SKM-1 (cell line): ENCODE results near the gene ADAMTS14.

Experiments
- DNase-seq: peaks from one replicate; lab custom pipeline; 2025; ENCODE audit not compliant: unreplicated experiment; lab: John Stamatoyannopoulos, UW

The ADAMTS14 gene

GRCh38 chr10:70782086-70782745, 109.9 kb downstream of the ADAMTS14 start:
- DNase-seq = no peak

GRCh38 chr10:70782746-70783680, 110.7 kb downstream of the ADAMTS14 start:
- DNase-seq = peak; percentile 54

- DNase-seq = no peak
Observed at GRCh38 chr10:70784016-70784415, 111.7 kb downstream of the ADAMTS14 start.

- DNase-seq = no peak
Observed at GRCh38 chr10:70784471-70784870, 112.2 kb downstream of the ADAMTS14 start.

- no peak for DNase-seq
Observed at GRCh38 chr10:70785190-70785589, 112.9 kb downstream of the ADAMTS14 start, which contains the start of gene TBATA. TBATA (minus strand) TSS chr10:70785377; CDS start chr10:70783379, 1,998 bp downstream.

GRCh38 chr10:70786799-70787415, 114.6 kb downstream of the ADAMTS14 start:
- DNase-seq = no peak

- no peak for DNase-seq
Observed at GRCh38 chr10:70791386-70792039, 119.2 kb downstream of the ADAMTS14 start.

GRCh38 chr10:70795613-70796012, 123.3 kb downstream of the ADAMTS14 start:
- no peak for DNase-seq

- DNase-seq = no peak
Observed at GRCh38 chr10:70797840-70798239, 125.5 kb downstream of the ADAMTS14 start.

GRCh38 chr10:70799124-70799523, 126.8 kb downstream of the ADAMTS14 start:
- no peak for DNase-seq

GRCh38 chr10:70801854-70802253, 129.5 kb downstream of the ADAMTS14 start:
- DNase-seq = no peak

GRCh38 chr10:70803775-70804420, 131.6 kb downstream of the ADAMTS14 start:
- DNase-seq = no peak

GRCh38 chr10:70804421-70804808, 132.1 kb downstream of the ADAMTS14 start:
- no peak for DNase-seq

- DNase-seq = no peak
Observed at GRCh38 chr10:70805619-70806215, 133.4 kb downstream of the ADAMTS14 start.

GRCh38 chr10:70806841-70807240, 134.5 kb downstream of the ADAMTS14 start:
- DNase-seq = no peak

- no peak for DNase-seq
Observed at GRCh38 chr10:70807556-70807955, 135.2 kb downstream of the ADAMTS14 start.

GRCh38 chr10:70809011-70809611, 136.8 kb downstream of the ADAMTS14 start:
- no peak for DNase-seq

GRCh38 chr10:70809726-70810125, 137.4 kb downstream of the ADAMTS14 start:
- DNase-seq = no peak

GRCh38 chr10:70810967-70811366, 138.7 kb downstream of the ADAMTS14 start:
- DNase-seq = no peak

GRCh38 chr10:70811881-70812280, 139.6 kb downstream of the ADAMTS14 start:
- DNase-seq = no peak
